GM23338 (cell line): ENCODE measurements around the gene SRGN. TPM values are rescaled to one million over a fixed set of nuclear protein-coding genes. Genes with fewer than 3 reads are reported as not detected.

Source experiments
- ATAC-seq: fragments of 200-7000 bp; cut with Tn5 transposase; 3 replicates; pipeline ENCODE4 v1.9.1; 2020
- DNase-seq: peaks from one replicate; pipeline ENCODE4 v3.0.0-alpha.2; 2015; ENCODE audit warnings: low spot score
- H2AFZ ChIP-seq: fragments of 200-600 bp; sonication (generic); 2 replicates; pipeline ENCODE4 v1.8.0; 2016; ENCODE audit warnings: antibody characterized with exemption, mild to moderate bottlenecking, moderate library complexity
- H3F3A ChIP-seq: fragments of 200-600 bp; sonication (generic); replicated peaks from 2 replicates; pipeline ENCODE4 v1.8.0; 2017; ENCODE audit warnings: antibody characterized with exemption, mixed run types, low read depth
- H3K27ac ChIP-seq: fragments of 200-600 bp; sonication (generic); 2 replicates; pipeline ENCODE4 v1.6.1; 2016; ENCODE audit warnings: low read depth
- H3K27me3 ChIP-seq: fragments of 200-600 bp; sonication (generic); 2 replicates; pipeline ENCODE4 v1.8.0; 2016; ENCODE audit warnings: mild to moderate bottlenecking, mixed run types, moderate library complexity; ENCODE audit not compliant: insufficient read depth
- H3K36me3 ChIP-seq: fragments of 200-600 bp; sonication (generic); 2 replicates; pipeline ENCODE4 v1.8.0; 2016; ENCODE audit warnings: mild to moderate bottlenecking; ENCODE audit not compliant: insufficient read depth
- H3K4me1 ChIP-seq: fragments of 200-600 bp; sonication (generic); 2 replicates; pipeline ENCODE4 v1.8.0; 2016; ENCODE audit warnings: mild to moderate bottlenecking, moderate library complexity; ENCODE audit not compliant: insufficient read depth
- H3K4me2 ChIP-seq: fragments of 200-600 bp; sonication (generic); 2 replicates; pipeline ENCODE4 v1.7.1; 2017; ENCODE audit warnings: mixed run types
- H3K4me3 ChIP-seq: fragments of 200-600 bp; sonication (generic); 2 replicates; pipeline ENCODE4 v1.6.1; 2016; ENCODE audit warnings: mixed run types
- H3K79me2 ChIP-seq: fragments of 200-600 bp; sonication (generic); replicated peaks from 2 replicates; pipeline ENCODE4 v1.8.0; 2017; ENCODE audit warnings: mild to moderate bottlenecking; ENCODE audit not compliant: insufficient read depth
- H3K9me2 ChIP-seq: fragments of 200-600 bp; sonication (generic); 2 replicates; pipeline ENCODE4 v1.8.0; 2017; ENCODE audit not compliant: insufficient read depth
- H4K20me1 ChIP-seq: fragments of 200-600 bp; sonication (generic); replicated peaks from 2 replicates; pipeline ENCODE4 v1.8.0; 2017; ENCODE audit warnings: mild to moderate bottlenecking; ENCODE audit not compliant: insufficient read depth
- H3K27ac Mint-ChIP-seq: 2 replicates; pipeline ENCODE4 v1.8.0; 2020; ENCODE audit warnings: inconsistent platforms, mild to moderate bottlenecking, moderate library complexity, mixed read lengths
- H3K27me3 Mint-ChIP-seq: 3 replicates; pipeline ENCODE4 v1.8.0; 2022; ENCODE audit warnings: low read depth, mild to moderate bottlenecking, moderate library complexity, mixed read lengths, inconsistent platforms; ENCODE audit not compliant: insufficient read depth, poor library complexity
- H3K36me3 Mint-ChIP-seq: 3 replicates; pipeline ENCODE4 v1.8.0; 2021; ENCODE audit warnings: low read depth, mild to moderate bottlenecking, inconsistent platforms, moderate library complexity, mixed read lengths
- H3K4me1 Mint-ChIP-seq: 3 replicates; pipeline ENCODE4 v1.8.0; 2020; ENCODE audit warnings: mild to moderate bottlenecking, inconsistent platforms, mixed read lengths
- H3K4me3 Mint-ChIP-seq: 3 replicates; pipeline ENCODE4 v1.8.0; 2021; ENCODE audit warnings: moderate library complexity, mild to moderate bottlenecking, inconsistent platforms, mixed read lengths
- H3K9me3 Mint-ChIP-seq: 3 replicates; pipeline ENCODE4 v1.8.0; 2020; ENCODE audit warnings: moderate library complexity, mild to moderate bottlenecking, inconsistent platforms, mixed read lengths
- CREB1 ChIP-seq: fragments of 250-450 bp; sonication (Bioruptor Pico); IDR thresholded peaks from 2 replicates; pipeline ENCODE4 v1.5.0; 2020; ENCODE audit warnings: low read depth, mild to moderate bottlenecking, moderate library complexity
- EZH2 ChIP-seq: fragments of 200-600 bp; sonication (generic); IDR thresholded peaks from one replicate; pipeline ENCODE4 v1.8.0; 2017; ENCODE audit warnings: antibody characterized with exemption, mild to moderate bottlenecking, low read depth; ENCODE audit not compliant: unreplicated experiment
- JUNB ChIP-seq: IDR thresholded peaks from one replicate; pipeline ENCODE4 v1.6.1; 2016; ENCODE audit warnings: antibody characterized with exemption; ENCODE audit not compliant: unreplicated experiment
- NANOG ChIP-seq: IDR thresholded peaks from 2 replicates; pipeline ENCODE4 v1.6.1; 2016; ENCODE audit warnings: antibody characterized with exemption, borderline replicate concordance
- ZNF331 ChIP-seq: fragments of 250-450 bp; sonication (Bioruptor Pico); IDR thresholded peaks from 2 replicates; pipeline ENCODE4 v1.5.0; 2020; ENCODE audit warnings: low read depth, mild to moderate bottlenecking, moderate library complexity
- polyA plus RNA-seq: library from polyadenylated mRNA; unstranded; fragments of >200 nt; fragmentation: Nextera tagmentation; extraction: Ambion mirVana; gene quantifications from 2 replicates; pipeline ENCODE4 v1.2.1, GENCODE V29; 2016
- total RNA-seq: library from RNA; depleted of rRNA; stranded (reverse); fragments of >200 nt; shearing (Covaris generic); gene quantifications from 2 replicates; pipeline ENCODE4 v1.2.3, GENCODE V29; 2014
- TF ChIP-seq, protein P1 (sequence below): IDR thresholded peaks from 2 replicates; pipeline ENCODE4 v1.6.1; 2016; ENCODE audit warnings: antibody characterized with exemption
- TF ChIP-seq, protein P2 (sequence below): fragments of 250-450 bp; sonication (Bioruptor Pico); IDR thresholded peaks from 2 replicates; pipeline ENCODE4 v1.5.0; 2020; ENCODE audit warnings: mild to moderate bottlenecking, moderate library complexity

SRGN gene
- total and polyA plus RNA-seq, 2 experiments from 2014 or later, result not detected

GRCh38 chr10:69056129-69056528, 31.8 kb upstream of the SRGN start (continued):
- TF ChIP-seq, protein P1, sequence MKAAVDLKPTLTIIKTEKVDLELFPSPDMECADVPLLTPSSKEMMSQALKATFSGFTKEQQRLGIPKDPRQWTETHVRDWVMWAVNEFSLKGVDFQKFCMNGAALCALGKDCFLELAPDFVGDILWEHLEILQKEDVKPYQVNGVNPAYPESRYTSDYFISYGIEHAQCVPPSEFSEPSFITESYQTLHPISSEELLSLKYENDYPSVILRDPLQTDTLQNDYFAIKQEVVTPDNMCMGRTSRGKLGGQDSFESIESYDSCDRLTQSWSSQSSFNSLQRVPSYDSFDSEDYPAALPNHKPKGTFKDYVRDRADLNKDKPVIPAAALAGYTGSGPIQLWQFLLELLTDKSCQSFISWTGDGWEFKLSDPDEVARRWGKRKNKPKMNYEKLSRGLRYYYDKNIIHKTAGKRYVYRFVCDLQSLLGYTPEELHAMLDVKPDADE, result no peak
- no peak for TF ChIP-seq JUNB
- TF ChIP-seq, protein P2, sequence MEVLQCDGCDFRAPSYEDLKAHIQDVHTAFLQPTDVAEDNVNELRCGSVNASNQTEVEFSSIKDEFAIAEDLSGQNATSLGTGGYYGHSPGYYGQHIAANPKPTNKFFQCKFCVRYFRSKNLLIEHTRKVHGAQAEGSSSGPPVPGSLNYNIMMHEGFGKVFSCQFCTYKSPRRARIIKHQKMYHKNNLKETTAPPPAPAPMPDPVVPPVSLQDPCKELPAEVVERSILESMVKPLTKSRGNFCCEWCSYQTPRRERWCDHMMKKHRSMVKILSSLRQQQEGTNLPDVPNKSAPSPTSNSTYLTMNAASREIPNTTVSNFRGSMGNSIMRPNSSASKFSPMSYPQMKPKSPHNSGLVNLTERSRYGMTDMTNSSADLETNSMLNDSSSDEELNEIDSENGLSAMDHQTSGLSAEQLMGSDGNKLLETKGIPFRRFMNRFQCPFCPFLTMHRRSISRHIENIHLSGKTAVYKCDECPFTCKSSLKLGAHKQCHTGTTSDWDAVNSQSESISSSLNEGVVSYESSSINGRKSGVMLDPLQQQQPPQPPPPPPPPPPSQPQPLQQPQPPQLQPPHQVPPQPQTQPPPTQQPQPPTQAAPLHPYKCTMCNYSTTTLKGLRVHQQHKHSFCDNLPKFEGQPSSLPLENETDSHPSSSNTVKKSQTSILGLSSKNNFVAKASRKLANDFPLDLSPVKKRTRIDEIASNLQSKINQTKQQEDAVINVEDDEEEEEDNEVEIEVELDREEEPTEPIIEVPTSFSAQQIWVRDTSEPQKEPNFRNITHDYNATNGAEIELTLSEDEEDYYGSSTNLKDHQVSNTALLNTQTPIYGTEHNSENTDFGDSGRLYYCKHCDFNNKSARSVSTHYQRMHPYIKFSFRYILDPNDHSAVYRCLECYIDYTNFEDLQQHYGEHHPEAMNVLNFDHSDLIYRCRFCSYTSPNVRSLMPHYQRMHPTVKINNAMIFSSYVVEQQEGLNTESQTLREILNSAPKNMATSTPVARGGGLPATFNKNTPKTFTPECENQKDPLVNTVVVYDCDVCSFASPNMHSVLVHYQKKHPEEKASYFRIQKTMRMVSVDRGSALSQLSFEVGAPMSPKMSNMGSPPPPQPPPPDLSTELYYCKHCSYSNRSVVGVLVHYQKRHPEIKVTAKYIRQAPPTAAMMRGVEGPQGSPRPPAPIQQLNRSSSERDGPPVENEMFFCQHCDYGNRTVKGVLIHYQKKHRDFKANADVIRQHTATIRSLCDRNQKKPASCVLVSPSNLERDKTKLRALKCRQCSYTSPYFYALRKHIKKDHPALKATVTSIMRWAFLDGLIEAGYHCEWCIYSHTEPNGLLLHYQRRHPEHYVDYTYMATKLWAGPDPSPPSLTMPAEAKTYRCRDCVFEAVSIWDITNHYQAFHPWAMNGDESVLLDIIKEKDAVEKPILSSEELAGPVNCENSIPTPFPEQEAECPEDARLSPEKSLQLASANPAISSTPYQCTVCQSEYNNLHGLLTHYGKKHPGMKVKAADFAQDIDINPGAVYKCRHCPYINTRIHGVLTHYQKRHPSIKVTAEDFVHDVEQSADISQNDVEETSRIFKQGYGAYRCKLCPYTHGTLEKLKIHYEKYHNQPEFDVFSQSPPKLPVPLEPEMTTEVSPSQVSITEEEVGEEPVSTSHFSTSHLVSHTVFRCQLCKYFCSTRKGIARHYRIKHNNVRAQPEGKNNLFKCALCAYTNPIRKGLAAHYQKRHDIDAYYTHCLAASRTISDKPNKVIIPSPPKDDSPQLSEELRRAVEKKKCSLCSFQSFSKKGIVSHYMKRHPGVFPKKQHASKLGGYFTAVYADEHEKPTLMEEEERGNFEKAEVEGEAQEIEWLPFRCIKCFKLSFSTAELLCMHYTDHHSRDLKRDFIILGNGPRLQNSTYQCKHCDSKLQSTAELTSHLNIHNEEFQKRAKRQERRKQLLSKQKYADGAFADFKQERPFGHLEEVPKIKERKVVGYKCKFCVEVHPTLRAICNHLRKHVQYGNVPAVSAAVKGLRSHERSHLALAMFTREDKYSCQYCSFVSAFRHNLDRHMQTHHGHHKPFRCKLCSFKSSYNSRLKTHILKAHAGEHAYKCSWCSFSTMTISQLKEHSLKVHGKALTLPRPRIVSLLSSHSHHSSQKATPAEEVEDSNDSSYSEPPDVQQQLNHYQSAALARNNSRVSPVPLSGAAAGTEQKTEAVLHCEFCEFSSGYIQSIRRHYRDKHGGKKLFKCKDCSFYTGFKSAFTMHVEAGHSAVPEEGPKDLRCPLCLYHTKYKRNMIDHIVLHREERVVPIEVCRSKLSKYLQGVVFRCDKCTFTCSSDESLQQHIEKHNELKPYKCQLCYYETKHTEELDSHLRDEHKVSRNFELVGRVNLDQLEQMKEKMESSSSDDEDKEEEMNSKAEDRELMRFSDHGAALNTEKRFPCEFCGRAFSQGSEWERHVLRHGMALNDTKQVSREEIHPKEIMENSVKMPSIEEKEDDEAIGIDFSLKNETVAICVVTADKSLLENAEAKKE (CRISPR knock-in tag), result no peak

GRCh38 chr10:69056536-69057260, 31.2 kb upstream of the SRGN start:
- no peak overlapping the region for H3K27ac ChIP-seq
- TF ChIP-seq NANOG (no peak), JUNB (no peak), CREB1 (CRISPR knock-in tag) (no peak), ZNF331 (no peak), EZH2 (no peak)
- TF ChIP-seq, protein P2 (CRISPR knock-in tag), result no peak

More at GRCh38 chr10:69056536-69057260, 31.2 kb upstream of the SRGN start:
- Mint-ChIP-seq H3K9me3 (no peaks in the 10 kb centered on the region), H3K27me3 (peaks cover 12% of the 10 kb centered on the region), H3K4me3 (no peak overlapping the region), H3K4me1 (peaks cover 6% of the 10 kb centered on the region), H3K36me3 (no peaks in the 10 kb centered on the region), H3K27ac (no peak overlapping the region)
- Histone ChIP-seq H3K79me2 (no peaks in the 10 kb centered on the region), H3K4me2 (no peak overlapping the region), H4K20me1 (no peaks in the 10 kb centered on the region), H3K9me2 (no peaks in the 10 kb centered on the region), H3K4me3 (no peak overlapping the region), H3F3A (no peaks in the 10 kb centered on the region), H2AFZ (peak overlapping the region; percentile 90), H3K36me3 (no peaks in the 10 kb centered on the region), H3K4me1 (no peaks in the 10 kb centered on the region), H3K27me3 (no peaks in the 10 kb centered on the region)
- DNase-seq, result no peak
- ATAC-seq, result no peak; the same call in 2 of the 3 replicates
